ENCODE results near the gene ARSA.

ARSA gene

DNA sequence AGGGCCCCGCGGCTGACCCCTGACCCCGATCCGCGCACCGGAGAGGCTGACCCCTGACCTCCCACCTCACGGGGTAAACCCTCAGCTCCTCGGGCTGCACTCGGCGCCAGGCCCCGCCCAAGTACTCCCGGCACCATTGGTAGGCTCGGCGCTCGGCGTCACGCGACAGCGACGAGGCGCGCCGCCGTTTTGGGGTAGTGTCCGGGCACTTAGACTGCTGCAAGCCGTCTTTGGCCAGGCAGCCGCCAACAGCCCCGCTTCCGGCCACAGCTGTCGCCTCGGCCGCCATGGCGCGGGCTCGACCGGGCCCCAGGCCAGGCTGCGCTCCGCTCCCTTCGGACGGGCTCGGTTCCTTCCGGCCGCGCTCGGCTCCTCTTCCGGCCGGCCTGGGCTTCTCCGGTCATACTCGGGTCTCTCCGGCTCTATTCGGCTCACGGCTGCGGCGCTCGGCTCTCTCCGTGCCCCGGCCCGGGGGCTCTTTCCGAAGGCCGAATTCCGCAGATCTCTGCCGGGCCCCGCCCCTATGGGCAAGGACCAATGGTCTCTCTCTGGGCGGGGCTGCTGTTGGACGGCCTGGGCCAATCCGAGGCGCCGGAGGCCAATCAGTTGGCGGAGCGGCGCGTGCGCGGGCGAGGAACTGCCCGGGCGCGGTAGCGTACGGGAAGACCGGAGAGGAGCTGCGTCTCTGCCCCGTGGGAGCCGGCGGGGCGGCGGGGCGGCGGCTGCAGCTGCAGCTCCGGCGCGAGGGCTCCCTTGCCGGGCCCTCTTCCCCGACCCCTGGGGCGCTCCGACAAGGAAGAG is 45.3 kb downstream of the ARSA start, which contains the start of gene CHKB:
CHKB (minus strand) TSS at position 357 of the 801 bp plus-strand sequence; CDS start at position 289, 68 bp downstream.
- in situ Hi-C loops (cut with MboI; ENCODE audit: low sequenced_read_pairs), result no loop called here

DNA sequence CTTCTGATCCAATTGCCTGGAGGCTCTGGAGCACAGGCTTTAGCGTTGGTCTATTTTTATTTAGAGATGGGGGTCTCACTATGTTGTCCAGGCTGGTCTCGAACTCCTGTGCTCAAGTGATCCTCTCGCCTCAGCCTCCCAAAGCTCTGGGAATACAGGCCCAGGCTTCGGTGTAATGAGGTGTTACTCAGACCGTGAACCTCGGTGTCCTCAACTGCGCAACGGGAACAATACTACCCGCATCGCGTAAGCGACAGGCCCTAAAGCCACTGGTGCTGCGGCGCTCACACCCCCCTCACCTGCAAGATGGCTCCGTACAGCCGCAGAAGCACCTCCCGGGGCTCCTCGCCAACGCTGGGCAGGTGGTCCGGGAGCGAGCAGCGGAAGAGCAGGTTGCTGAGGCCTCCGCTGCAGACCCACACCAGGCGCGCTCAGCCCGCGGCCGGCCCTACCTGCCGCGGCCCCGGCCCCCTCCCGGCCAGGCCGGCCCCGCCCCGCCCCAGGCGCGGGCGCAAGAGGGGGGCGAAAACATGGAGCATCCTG is 45.9 kb downstream of the ARSA start:
- in situ Hi-C loops (cut with MboI; ENCODE audit: low sequenced_read_pairs), result no loop called here

DNA sequence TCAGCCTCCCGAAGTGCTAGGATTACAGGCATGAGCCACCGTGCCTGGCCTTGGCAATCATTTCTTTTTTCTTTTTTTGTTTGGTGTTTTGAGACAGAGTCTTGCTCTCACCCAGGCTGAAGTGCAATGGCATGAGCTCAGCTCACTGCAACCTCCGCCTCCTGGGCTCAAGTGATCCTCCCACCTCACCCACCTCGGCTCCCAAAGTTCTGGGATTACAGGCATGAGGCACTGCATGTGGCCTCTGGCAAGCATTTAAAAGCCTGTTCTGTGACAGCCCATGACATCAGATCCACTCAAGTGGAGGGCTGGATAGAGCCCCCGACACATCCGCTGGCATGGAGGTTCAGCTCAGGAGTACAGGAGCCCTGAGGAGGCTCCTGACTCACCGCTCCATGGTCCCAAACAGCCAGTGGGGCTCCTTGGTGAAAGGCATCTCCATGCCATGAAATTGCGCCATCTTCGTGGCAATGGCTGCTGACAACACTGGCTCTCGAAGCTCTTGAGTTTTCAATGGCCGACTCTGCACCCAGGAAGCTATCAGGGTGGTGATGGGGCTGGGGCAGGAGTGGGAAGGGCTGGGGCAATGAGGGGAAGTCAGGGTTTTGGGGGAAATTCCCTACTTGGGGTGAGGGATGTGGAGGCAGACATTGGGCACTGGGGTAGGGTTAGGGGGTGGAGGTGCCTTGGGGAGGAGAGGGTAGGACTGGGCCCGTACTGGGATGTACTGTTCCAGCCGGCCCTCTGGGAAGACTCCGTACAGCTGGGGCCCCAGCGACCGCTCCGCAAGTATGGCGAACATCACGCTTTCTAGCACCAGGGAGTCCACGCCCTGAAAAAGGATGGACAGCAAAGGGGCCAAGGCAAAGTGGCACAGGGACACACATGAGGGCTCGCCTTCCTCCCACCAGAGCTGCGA is 46.7 kb downstream of the ARSA start:
- in situ Hi-C loops (cut with MboI; ENCODE audit: low sequenced_read_pairs), result no loop called here

DNA sequence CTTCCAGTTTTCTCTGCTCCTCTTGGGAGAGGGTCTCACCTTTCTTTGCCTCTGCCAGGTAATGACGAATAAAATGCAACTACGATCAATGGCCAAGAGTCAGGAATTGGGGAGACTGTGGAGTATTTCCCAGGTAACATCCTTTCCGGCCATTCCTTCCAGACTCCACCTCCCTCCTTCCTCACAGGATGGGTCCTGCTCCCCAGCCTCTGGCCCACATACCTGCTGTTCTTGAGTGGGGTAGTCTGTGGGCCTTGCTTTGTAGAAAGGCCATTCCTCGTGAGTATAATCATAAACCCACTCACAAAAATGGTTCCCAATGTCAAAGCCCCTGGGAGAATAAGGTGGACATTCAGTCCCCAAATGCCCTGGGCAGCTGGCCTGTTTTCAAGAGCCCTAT is 48.2 kb downstream of the ARSA start:
- in situ Hi-C loops (cut with MboI; ENCODE audit: low sequenced_read_pairs), result no loop called here

DNA sequence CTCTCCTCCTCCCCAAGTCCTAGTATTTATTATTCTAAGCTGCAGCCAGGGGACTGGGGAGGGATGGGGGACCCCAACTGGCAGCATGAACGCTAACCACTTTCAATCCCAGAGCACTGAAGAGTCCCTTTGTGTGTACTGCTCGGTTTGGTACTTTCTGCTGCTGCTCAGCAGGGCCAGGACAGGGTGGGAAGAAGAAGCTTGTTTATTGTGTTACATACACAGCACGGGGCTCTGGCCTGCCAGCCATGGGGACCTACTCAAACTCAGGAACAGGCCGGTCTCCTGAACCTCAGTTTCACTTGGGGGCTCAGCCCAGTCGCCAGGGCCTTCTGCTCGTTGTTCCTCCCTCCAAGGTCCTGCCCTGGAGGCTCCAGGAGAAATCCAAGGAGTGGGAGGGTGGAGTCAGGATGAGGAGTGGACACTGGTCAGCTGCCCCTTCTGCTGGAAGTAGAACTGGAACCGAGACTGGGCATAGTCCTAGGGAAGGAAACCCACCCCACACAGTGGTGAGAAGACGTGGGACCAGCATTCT is 49.1 kb downstream of the ARSA start:
- in situ Hi-C loops (cut with MboI; ENCODE audit: low sequenced_read_pairs), result no loop called here

DNA sequence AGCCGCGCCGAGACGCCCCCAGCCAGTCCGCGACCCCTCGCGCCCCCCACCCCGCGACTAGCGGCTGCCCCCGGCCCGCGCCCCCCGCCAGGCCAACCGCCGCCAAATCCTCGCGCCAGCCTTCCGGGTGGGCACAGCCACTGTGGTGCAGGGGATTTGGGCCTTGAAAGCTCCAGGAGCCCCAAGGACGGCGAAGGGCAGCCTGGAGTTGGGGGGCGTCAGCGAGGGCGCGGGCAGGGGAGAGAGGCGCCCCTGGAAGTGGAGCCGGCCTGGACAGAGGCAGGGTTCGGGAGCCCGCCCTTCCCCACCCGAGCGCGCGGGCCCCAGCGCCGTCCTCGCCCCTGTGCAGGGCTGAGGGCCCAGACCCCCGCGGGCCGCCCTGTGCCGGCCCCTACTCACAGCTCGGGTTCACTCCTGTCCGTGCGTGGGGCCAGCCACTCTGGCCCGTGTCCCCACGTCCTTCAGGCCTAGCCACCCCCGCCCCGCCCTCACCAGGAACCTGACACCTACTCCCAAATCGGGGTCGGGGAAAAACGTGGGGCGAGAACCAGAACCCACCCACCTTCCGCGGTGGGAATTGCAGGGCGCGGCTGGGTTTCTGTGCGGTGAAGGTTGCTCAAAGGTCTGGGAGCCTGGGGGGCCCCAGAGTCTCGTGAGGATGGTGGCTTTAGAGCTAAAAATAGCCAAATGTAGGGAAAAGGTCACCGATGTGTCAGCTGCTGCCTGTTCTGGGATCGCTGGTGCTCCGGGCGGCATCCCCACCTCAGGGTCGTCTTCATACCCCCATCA is 49.8 kb downstream of the ARSA start, which contains the start of gene CPT1B:
CPT1B (minus strand) TSS at position 441 of the 789 bp plus-strand sequence. CDS start 512 bp downstream, outside the sequence.
- in situ Hi-C loops (cut with MboI; ENCODE audit: low sequenced_read_pairs), result no loop called here

DNA sequence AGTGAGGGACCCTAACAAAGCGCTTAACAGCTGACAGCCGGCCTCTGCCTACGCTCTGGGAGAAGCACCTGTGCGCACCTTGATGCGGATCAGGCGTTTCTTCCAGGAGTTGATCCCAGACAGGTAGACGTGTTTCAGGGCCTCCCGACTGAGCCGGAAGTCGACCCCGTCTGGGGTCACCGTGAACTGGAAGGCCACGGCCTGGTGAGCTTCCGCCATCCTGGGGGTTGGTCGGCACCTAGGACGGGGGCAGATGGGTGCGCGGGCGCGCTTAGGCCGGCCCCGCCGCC is 50.3 kb downstream of the ARSA start:
- in situ Hi-C loops (cut with MboI; ENCODE audit: low sequenced_read_pairs), result no loop called here

DNA sequence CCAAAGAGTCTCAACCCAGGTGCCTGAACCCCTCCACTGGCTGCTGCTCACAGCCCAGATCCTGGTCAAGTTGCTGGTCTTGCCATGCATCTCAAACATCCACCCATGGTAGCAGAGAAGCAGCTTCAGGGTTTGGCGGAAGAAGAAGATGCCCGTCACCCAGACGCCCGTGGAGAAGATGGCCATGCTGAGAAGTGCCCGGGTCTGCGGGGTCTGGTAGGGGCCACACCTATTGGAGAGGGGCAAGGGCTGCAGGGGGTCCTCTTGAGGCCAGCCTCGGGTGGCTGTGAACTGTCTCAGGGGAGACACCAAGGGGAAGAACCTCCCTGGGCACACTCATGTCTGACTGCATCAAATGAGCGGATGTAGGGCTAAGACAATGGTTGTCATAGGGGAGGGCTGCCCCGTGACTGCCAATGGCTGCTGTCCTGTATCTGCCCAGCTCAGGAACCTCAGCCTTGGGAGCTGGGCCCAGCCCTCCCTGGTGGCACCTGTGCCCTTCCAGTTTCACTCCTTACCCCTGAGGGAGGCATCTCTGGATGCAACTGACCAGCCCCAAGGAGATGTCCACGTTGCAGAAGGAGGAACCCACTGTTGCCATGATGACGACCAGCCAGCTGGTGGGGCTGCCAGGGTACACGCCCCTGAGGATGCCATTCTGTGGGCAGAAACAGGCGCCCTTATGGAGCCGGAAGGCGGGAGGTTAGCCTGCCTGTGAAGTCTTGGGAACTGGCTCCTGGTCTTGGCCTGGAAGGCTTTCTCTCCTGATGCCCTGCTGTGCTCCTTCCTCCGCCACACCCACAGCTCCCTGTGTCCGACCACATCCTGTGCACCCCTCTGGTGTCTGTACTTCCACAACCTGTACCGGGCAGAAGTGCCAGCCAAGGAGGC is 50.9 kb downstream of the ARSA start:
- in situ Hi-C loops (cut with MboI; ENCODE audit: low sequenced_read_pairs), result no loop called here

DNA sequence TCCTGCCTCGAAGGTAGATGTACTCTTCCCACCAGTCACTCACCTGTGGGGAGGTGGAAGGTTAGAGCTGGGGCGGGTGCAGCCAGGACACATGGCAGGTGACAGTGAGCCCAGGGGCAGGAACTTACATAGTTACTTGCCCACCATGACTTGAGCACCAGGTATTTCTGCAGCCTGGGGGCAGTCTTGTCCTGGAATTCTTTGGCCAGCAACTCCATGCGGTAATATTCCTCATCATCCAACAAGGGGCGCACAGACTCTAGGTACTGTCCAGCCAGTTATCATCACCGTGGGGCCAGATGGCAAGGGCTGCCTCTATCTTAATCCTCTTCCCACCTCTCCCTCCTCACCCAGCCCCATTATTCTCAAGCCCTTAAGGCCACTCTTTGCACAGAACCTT is 51.9 kb downstream of the ARSA start:
- in situ Hi-C loops (cut with MboI; ENCODE audit: low sequenced_read_pairs), result no loop called here

DNA sequence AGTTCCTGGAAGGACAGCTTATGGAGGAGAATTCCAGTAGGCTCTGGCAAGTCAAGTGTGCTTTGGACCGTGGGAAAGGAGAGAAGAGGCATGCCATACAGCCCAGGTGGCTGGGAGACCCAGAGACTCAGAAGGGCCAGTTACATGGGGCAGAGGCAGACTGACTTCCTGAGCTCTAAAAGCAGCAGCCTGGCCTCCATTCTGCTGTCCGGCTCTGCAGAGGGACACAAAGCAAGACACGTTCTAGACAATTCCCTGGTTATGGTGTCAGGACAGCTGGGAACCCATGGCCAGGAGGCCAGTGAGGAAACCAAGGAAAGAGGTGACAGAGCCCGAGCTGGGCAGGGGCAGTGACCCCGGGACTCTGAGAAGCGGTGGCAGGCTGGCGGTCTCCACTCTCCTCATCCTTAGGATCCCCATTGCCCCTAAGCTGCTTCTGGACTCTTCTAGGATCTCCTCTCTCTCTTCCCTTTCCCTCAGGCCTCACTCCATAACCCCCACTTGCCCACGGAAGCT is 52.5 kb downstream of the ARSA start:
- in situ Hi-C loops (cut with MboI; ENCODE audit: low sequenced_read_pairs), result no loop called here
